Measurements from ENCODE around the gene NMRAL1. TPM values are rescaled to one million over a fixed set of nuclear protein-coding genes. Genes with fewer than 3 reads are reported as not detected.
A peak's percentile ranks its signal among the peaks of the same experiment; 100 is the strongest.

Gene NMRAL1
- total RNA-seq, 1 donor from 2014 or later: 47.1 TPM

GRCh38 chr16:4488499-4488967, 14.1 kb upstream of the NMRAL1 start:
- no peak overlapping the region for H3K9ac ChIP-seq
- H3F3A ChIP-seq (ENCODE audit: low read depth): peaks cover 7% of the 10 kb centered on the region
- no peak overlapping the region for H2AFZ ChIP-seq (replicated peaks)
- no peaks in the 10 kb centered on the region for H3K9me3 Mint-ChIP-seq
- no peak for DNase-seq (ENCODE audit: low spot score)
- no peaks in the 10 kb centered on the region for H3K9me3 ChIP-seq (ENCODE audit: low read depth)
- H3K27me3 ChIP-seq: no peaks in the 10 kb centered on the region
- no peak overlapping the region for H3K27ac Mint-ChIP-seq
- no peaks in the 10 kb centered on the region for H4K20me1 ChIP-seq (ENCODE audit: low read depth)
- H3K4me3 Mint-ChIP-seq: no peak overlapping the region
- no peaks in the 10 kb centered on the region for H3K4me1 Mint-ChIP-seq
- no peaks in the 10 kb centered on the region for H3K79me2 ChIP-seq (ENCODE audit: low read depth)
- H3K27me3 Mint-ChIP-seq (ENCODE audit: insufficient read depth, low read depth): no peaks in the 10 kb centered on the region
- no peaks in the 10 kb centered on the region for H3K4me1 ChIP-seq
- H3K4me2 ChIP-seq: no peak overlapping the region
- no peaks in the 10 kb centered on the region for H3K36me3 ChIP-seq
- no peak overlapping the region for H3K27ac ChIP-seq
- no peaks in the 10 kb centered on the region for H3K36me3 Mint-ChIP-seq
- no peak for TF ChIP-seq EZH2 (IDR thresholded peaks at IDR 0.05)
- TF ChIP-seq EZH2phosphoT487 (IDR thresholded peaks at IDR 0.05): no peak
- TF ChIP-seq, protein P1, sequence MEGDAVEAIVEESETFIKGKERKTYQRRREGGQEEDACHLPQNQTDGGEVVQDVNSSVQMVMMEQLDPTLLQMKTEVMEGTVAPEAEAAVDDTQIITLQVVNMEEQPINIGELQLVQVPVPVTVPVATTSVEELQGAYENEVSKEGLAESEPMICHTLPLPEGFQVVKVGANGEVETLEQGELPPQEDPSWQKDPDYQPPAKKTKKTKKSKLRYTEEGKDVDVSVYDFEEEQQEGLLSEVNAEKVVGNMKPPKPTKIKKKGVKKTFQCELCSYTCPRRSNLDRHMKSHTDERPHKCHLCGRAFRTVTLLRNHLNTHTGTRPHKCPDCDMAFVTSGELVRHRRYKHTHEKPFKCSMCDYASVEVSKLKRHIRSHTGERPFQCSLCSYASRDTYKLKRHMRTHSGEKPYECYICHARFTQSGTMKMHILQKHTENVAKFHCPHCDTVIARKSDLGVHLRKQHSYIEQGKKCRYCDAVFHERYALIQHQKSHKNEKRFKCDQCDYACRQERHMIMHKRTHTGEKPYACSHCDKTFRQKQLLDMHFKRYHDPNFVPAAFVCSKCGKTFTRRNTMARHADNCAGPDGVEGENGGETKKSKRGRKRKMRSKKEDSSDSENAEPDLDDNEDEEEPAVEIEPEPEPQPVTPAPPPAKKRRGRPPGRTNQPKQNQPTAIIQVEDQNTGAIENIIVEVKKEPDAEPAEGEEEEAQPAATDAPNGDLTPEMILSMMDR (IDR thresholded peaks at IDR 0.05): no peak
- no peak overlapping the region for H3K4me3 ChIP-seq

- Mint-ChIP-seq H3K4me3 (no peak overlapping the region), H3K36me3 (no peaks in the 10 kb centered on the region), H3K27ac (no peak overlapping the region), H3K4me1 (no peaks in the 10 kb centered on the region), H3K9me3 (no peaks in the 10 kb centered on the region), H3K27me3 (ENCODE audit: insufficient read depth, low read depth) (no peaks in the 10 kb centered on the region)
- Histone ChIP-seq H3F3A (ENCODE audit: low read depth) (peaks cover 7% of the 10 kb centered on the region), H3K4me1 (no peaks in the 10 kb centered on the region), H3K79me2 (ENCODE audit: low read depth) (no peaks in the 10 kb centered on the region), H3K36me3 (no peaks in the 10 kb centered on the region), H3K27me3 (no peaks in the 10 kb centered on the region), H2AFZ (replicated peaks) (no peak overlapping the region), H3K9ac (no peak overlapping the region), H3K27ac (no peak overlapping the region), H4K20me1 (ENCODE audit: low read depth) (no peaks in the 10 kb centered on the region), H3K4me2 (no peak overlapping the region), H3K9me3 (ENCODE audit: low read depth) (no peaks in the 10 kb centered on the region), H3K4me3 (no peak overlapping the region)
- no peak for TF ChIP-seq EZH2 (IDR thresholded peaks at IDR 0.05)
- TF ChIP-seq, protein P1 (IDR thresholded peaks at IDR 0.05): no peak
- no peak for TF ChIP-seq EZH2phosphoT487 (IDR thresholded peaks at IDR 0.05)
- DNase-seq (ENCODE audit: low spot score): no peak
Measured at GRCh38 chr16:4487955-4488498, 13.6 kb upstream of the NMRAL1 start.

DNA sequence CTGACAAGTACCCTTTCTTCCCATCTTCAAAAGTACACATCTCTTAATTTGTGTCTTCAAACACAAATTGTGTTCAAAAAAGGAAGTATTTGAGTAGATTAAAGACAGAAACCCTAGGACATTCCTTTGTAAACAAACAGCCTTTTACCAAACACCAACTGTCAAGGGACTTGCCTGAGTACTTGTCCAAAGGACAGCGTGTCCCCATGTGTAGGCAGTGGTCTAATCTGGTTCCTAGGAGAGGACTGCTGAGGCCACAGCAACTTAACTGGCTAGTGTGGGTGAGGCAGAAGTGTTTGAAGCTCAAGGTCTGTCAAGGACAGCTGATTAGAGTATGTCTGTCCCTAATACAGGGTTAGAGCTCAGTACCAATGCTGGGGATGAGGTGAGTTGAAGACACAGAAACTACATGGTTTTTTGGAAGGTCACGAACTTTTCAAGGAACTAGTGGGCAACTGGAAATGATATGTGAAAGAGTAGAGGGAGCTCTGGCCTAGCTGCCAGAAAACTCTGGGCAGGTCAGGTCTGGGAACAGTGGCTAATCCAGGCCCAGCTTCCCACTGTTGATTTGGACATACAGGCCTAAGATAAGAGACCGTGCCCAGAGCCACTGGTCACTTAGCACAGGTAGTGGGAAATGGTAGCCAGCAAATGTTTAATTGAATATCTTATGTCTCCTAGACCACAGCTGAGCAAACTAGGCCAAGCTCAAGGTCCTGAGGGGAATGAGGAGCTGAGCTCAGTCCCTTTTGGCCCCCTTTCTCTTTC, 11.9 kb upstream of the NMRAL1 start:
- no peaks in the 10 kb centered on the region for H3K4me1 ChIP-seq
- H3K79me2 ChIP-seq (ENCODE audit: low read depth): no peaks in the 10 kb centered on the region
- no peaks in the 10 kb centered on the region for H3K36me3 ChIP-seq
- Mint-ChIP-seq H3K36me3 (no peaks in the 10 kb centered on the region), H3K4me1 (no peaks in the 10 kb centered on the region), H3K9me3 (no peaks in the 10 kb centered on the region), H3K27ac (peak overlapping the region; percentile 10), H3K27me3 (ENCODE audit: insufficient read depth, low read depth) (no peaks in the 10 kb centered on the region), H3K4me3 (no peak overlapping the region)
- no peak for DNase-seq (ENCODE audit: low spot score)
- no peak overlapping the region for H2AFZ ChIP-seq (replicated peaks)
- H3K27ac ChIP-seq: no peak overlapping the region
- H3K4me3 ChIP-seq: no peak overlapping the region
- TF ChIP-seq EZH2phosphoT487 (IDR thresholded peaks at IDR 0.05) (no peak), EZH2 (IDR thresholded peaks at IDR 0.05) (no peak)
- TF ChIP-seq, protein P1 (IDR thresholded peaks at IDR 0.05): no peak
- H3F3A ChIP-seq (ENCODE audit: low read depth): peaks cover 7% of the 10 kb centered on the region
- H3K27me3 ChIP-seq: no peaks in the 10 kb centered on the region
- H3K9me3 ChIP-seq (ENCODE audit: low read depth): no peaks in the 10 kb centered on the region
- H3K9ac ChIP-seq: no peak overlapping the region
- H3K4me2 ChIP-seq: no peak overlapping the region
- no peaks in the 10 kb centered on the region for H4K20me1 ChIP-seq (ENCODE audit: low read depth)
